Muscle of back (tissue), 11 donors: Measurements from ENCODE around the gene HSF4. TPM values are rescaled to one million over a fixed set of nuclear protein-coding genes. Genes with fewer than 3 reads are reported as not detected.

Experiments
- DNase-seq, 3 donors: peaks; one replicate each; pipeline versions ENCODE4 v3.0.0 to v3.0.0-alpha.2; 2013
- polyA plus RNA-seq, 10 donors: library from polyadenylated mRNA; unstranded; fragments of 120-200 nt; gene quantifications; one replicate each; pipeline ENCODE4 v1.2.1, GENCODE V29; 2013; ENCODE audit not compliant: insufficient read length in 10 of 10

The HSF4 gene
- polyA plus RNA-seq, 10 donors = 1.5 to 8.6 (median 3.7) TPM

GRCh38 chr16:67166598-67167168, 2.1 kb downstream of the HSF4 start:
- no peak for DNase-seq

GRCh38 chr16:67167588-67167987, 3.0 kb downstream of the HSF4 start:
- DNase-seq = no peak

GRCh38 chr16:67169011-67169451, 4.5 kb downstream of the HSF4 start:
- no peak for DNase-seq

- DNase-seq = peak in 1 of 3 donors; percentile 48
These were observed 5.2 kb downstream of the HSF4 start for GRCh38 chr16:67169642-67170167.

GRCh38 chr16:67170168-67170948, 5.8 kb downstream of the HSF4 start, which contains the start of gene NOL3:
NOL3 (plus strand) TSS chr16:67170538.
- peak in 2 of 3 donors; percentile 72 to 73 for DNase-seq

- peak in 1 of 3 donors; percentile 33 for DNase-seq
These were observed 6.6 kb downstream of the HSF4 start for GRCh38 chr16:67170949-67171649.

- DNase-seq = no peak
These were observed 8.8 kb downstream of the HSF4 start for GRCh38 chr16:67173323-67173722.

GRCh38 chr16:67173808-67174705, 9.5 kb downstream of the HSF4 start:
- peak in 1 of 3 donors; percentile 84 for DNase-seq

- no peak for DNase-seq
These were observed 10.2 kb downstream of the HSF4 start for GRCh38 chr16:67174706-67175231.

GRCh38 chr16:67176662-67177061, 12.1 kb downstream of the HSF4 start:
- no peak for DNase-seq

- DNase-seq = peak in 1 of 3 donors; percentile 88
These were observed 13.5 kb downstream of the HSF4 start for GRCh38 chr16:67177743-67178699.

- DNase-seq = no peak
These were observed 15.0 kb downstream of the HSF4 start for GRCh38 chr16:67179421-67180080.

- DNase-seq = no peak
These were observed 15.6 kb downstream of the HSF4 start for GRCh38 chr16:67180166-67180565.

GRCh38 chr16:67181346-67181745, 16.8 kb downstream of the HSF4 start:
- peak in 1 of 3 donors; percentile 35 for DNase-seq

- no peak for DNase-seq
These were observed 17.7 kb downstream of the HSF4 start for GRCh38 chr16:67182288-67182687.

GRCh38 chr16:67183284-67183626, 18.7 kb downstream of the HSF4 start:
- DNase-seq = no peak

GRCh38 chr16:67183627-67184452, 19.3 kb downstream of the HSF4 start, which contains the start of gene MATCAP1:
MATCAP1 (minus strand) TSS chr16:67183963; CDS start chr16:67180610, 3,353 bp downstream.
- DNase-seq = peak; percentile 96 to 99 (median 98)

- no peak for DNase-seq
These were observed 20.0 kb downstream of the HSF4 start for GRCh38 chr16:67184453-67184994.
